ENCODE measurements around the gene FBN2. TPM values are rescaled to one million over a fixed set of nuclear protein-coding genes. Genes with fewer than 3 reads are reported as not detected.

FBN2 gene
- total RNA-seq: under 1 TPM in 1 of 2 donors, not detected in 1; 0.09 TPM

- Mint-ChIP-seq H3K9me3 (peaks cover 0 to 3% of the 10 kb centered on the region in 2 donors), H3K36me3 (peaks cover 0 to 10% of the 10 kb centered on the region in 2 donors), H3K27ac (no peak within 1 kb of the TSS)
- ATAC-seq: no peak
- no peak for DNase-seq (ENCODE audit: low spot score in 2 of 2)
Measured at GRCh38 chr5:128538000-128538249, at the start of gene FBN2. TSS of gene FBN2 (minus strand) at chr5:128538245. CDS start at chr5:128537603, 642 bp downstream.

- peaks cover 7 to 11% of the 10 kb centered on the region in 2 donors for H3K9me3 Mint-ChIP-seq
- H3K36me3 Mint-ChIP-seq: peaks cover 0 to 5% of the 10 kb centered on the region in 2 donors
- H3K27ac Mint-ChIP-seq: no peak overlapping the region
- ATAC-seq: no peak
- no peak for DNase-seq (ENCODE audit: low spot score in 2 of 2)
Measured at GRCh38 chr5:128587275-128587674, 49.2 kb upstream of the FBN2 start.

GRCh38 chr5:128586848-128587247, 48.8 kb upstream of the FBN2 start:
- DNase-seq (ENCODE audit: low spot score in 2 of 2) (no peak), ATAC-seq (no peak)
- peaks cover 7 to 11% of the 10 kb centered on the region in 2 donors for H3K9me3 Mint-ChIP-seq
- no peak overlapping the region for H3K27ac Mint-ChIP-seq
- peaks cover 0 to 5% of the 10 kb centered on the region in 2 donors for H3K36me3 Mint-ChIP-seq

- Mint-ChIP-seq H3K27ac (no peak overlapping the region), H3K36me3 (peaks cover 0 to 5% of the 10 kb centered on the region in 2 donors), H3K9me3 (peaks cover 7 to 29% of the 10 kb centered on the region in 2 donors)
- DNase-seq (ENCODE audit: low spot score in 2 of 2) (no peak), ATAC-seq (no peak)
Measured at GRCh38 chr5:128579639-128580038, 41.6 kb upstream of the FBN2 start.

- Mint-ChIP-seq H3K9me3 (peaks cover 7 to 26% of the 10 kb centered on the region in 2 donors), H3K36me3 (peaks cover 0 to 5% of the 10 kb centered on the region in 2 donors), H3K27ac (no peak overlapping the region)
- no peak for ATAC-seq
- DNase-seq (ENCODE audit: low spot score in 2 of 2): no peak
Measured at GRCh38 chr5:128579093-128579492, 41.0 kb upstream of the FBN2 start.

- no peak for ATAC-seq
- H3K27ac Mint-ChIP-seq: no peak overlapping the region
- peaks cover 0 to 16% of the 10 kb centered on the region in 2 donors for H3K9me3 Mint-ChIP-seq
- no peak for DNase-seq (ENCODE audit: low spot score in 2 of 2)
- no peaks in the 10 kb centered on the region for H3K36me3 Mint-ChIP-seq
Measured at GRCh38 chr5:128574041-128574440, 36.0 kb upstream of the FBN2 start.

- DNase-seq (ENCODE audit: low spot score in 2 of 2): no peak
- ATAC-seq: no peak
- Mint-ChIP-seq H3K27ac (no peak overlapping the region), H3K9me3 (peaks cover 0 to 12% of the 10 kb centered on the region in 2 donors), H3K36me3 (no peaks in the 10 kb centered on the region)
Measured at GRCh38 chr5:128572930-128573319, 34.9 kb upstream of the FBN2 start.

GRCh38 chr5:128572051-128572929, 34.2 kb upstream of the FBN2 start:
- H3K27ac Mint-ChIP-seq: no peak overlapping the region
- no peak for DNase-seq (ENCODE audit: low spot score in 2 of 2)
- no peaks in the 10 kb centered on the region for H3K36me3 Mint-ChIP-seq
- H3K9me3 Mint-ChIP-seq: peaks cover 0 to 15% of the 10 kb centered on the region in 2 donors
- ATAC-seq: no peak

GRCh38 chr5:128566178-128566577, 28.1 kb upstream of the FBN2 start:
- Mint-ChIP-seq H3K36me3 (no peaks in the 10 kb centered on the region), H3K9me3 (peaks cover 11 to 15% of the 10 kb centered on the region in 2 donors), H3K27ac (no peak overlapping the region)
- DNase-seq (ENCODE audit: low spot score in 2 of 2) (no peak), ATAC-seq (no peak)

- ATAC-seq: no peak
- Mint-ChIP-seq H3K36me3 (no peaks in the 10 kb centered on the region), H3K27ac (no peak overlapping the region), H3K9me3 (peaks cover 5 to 7% of the 10 kb centered on the region in 2 donors)
- no peak for DNase-seq (ENCODE audit: low spot score in 2 of 2)
Measured at GRCh38 chr5:128559300-128560297, 21.6 kb upstream of the FBN2 start.

GRCh38 chr5:128553747-128554146, 15.7 kb upstream of the FBN2 start:
- H3K9me3 Mint-ChIP-seq: peaks cover 13 to 16% of the 10 kb centered on the region in 2 donors
- H3K36me3 Mint-ChIP-seq: peaks cover 0 to 13% of the 10 kb centered on the region in 2 donors
- ATAC-seq: no peak
- no peak overlapping the region for H3K27ac Mint-ChIP-seq
- DNase-seq (ENCODE audit: low spot score in 2 of 2): no peak

- H3K9me3 Mint-ChIP-seq: peaks cover 13 to 16% of the 10 kb centered on the region in 2 donors
- H3K27ac Mint-ChIP-seq: no peak overlapping the region
- peaks cover 0 to 13% of the 10 kb centered on the region in 2 donors for H3K36me3 Mint-ChIP-seq
- DNase-seq (ENCODE audit: low spot score in 2 of 2) (no peak), ATAC-seq (no peak)
Measured at GRCh38 chr5:128551476-128551875, 13.4 kb upstream of the FBN2 start.

- Mint-ChIP-seq H3K9me3 (peaks cover 13 to 19% of the 10 kb centered on the region in 2 donors), H3K27ac (no peak overlapping the region), H3K36me3 (peaks cover 0 to 13% of the 10 kb centered on the region in 2 donors)
- DNase-seq (ENCODE audit: low spot score in 2 of 2): no peak
- no peak for ATAC-seq
Measured at GRCh38 chr5:128549496-128549895, 11.5 kb upstream of the FBN2 start.

- Mint-ChIP-seq H3K27ac (no peak overlapping the region), H3K9me3 (peaks cover 10 to 14% of the 10 kb centered on the region in 2 donors), H3K36me3 (peaks cover 0 to 17% of the 10 kb centered on the region in 2 donors)
- ATAC-seq (no peak), DNase-seq (ENCODE audit: low spot score in 2 of 2) (no peak)
Measured at GRCh38 chr5:128546658-128547281, 8.7 kb upstream of the FBN2 start.

GRCh38 chr5:128541385-128541784, 3.3 kb upstream of the FBN2 start:
- Mint-ChIP-seq H3K9me3 (peaks cover 10 to 14% of the 10 kb centered on the region in 2 donors), H3K36me3 (peaks cover 0 to 21% of the 10 kb centered on the region in 2 donors), H3K27ac (no peak overlapping the region)
- no peak for ATAC-seq
- DNase-seq (ENCODE audit: low spot score in 2 of 2): no peak

GRCh38 chr5:128539038-128539429, 989 bp upstream of the FBN2 start:
- Mint-ChIP-seq H3K27ac (no peak overlapping the region), H3K9me3 (peaks cover 7 to 11% of the 10 kb centered on the region in 2 donors), H3K36me3 (peaks cover 0 to 20% of the 10 kb centered on the region in 2 donors)
- ATAC-seq (no peak), DNase-seq (ENCODE audit: low spot score in 2 of 2) (no peak)

Data from activated naive CD4-positive, alpha-beta T cell treated with anti-CD3 and anti-CD28 coated beads, Interleukin-2, amount 50 U/mL, for 72 hours (primary cell).